SK-N-SH treated with all-trans-retinoic acid at 6 μM for 48 hours (cell line): Measurements from ENCODE around the gene ABCA1.

Experiments
- ARNTL ChIP-seq: fragments of 450-650 bp; formaldehyde crosslinking; IDR thresholded peaks from 2 replicates; pipeline ENCODE4 v1.5.0; 2020; ENCODE audit warnings: low read depth, mild to moderate bottlenecking, moderate library complexity, borderline replicate concordance
- BACH2 ChIP-seq: fragments of 250-450 bp; sonication (Bioruptor Pico); IDR thresholded peaks from 2 replicates; pipeline ENCODE4 v1.9.0; 2021; ENCODE audit warnings: mild to moderate bottlenecking, borderline replicate concordance
- CSDC2 ChIP-seq: fragments of 250-450 bp; sonication (Bioruptor Pico); IDR thresholded peaks from 2 replicates; pipeline ENCODE4 v1.5.0; 2020; ENCODE audit warnings: mild to moderate bottlenecking, moderate library complexity
- PPARA ChIP-seq: fragments of 250-450 bp; sonication (Bioruptor Pico); IDR thresholded peaks from 2 replicates; pipeline ENCODE4 v1.5.0; 2020; ENCODE audit warnings: mild to moderate bottlenecking, borderline replicate concordance
- RARB ChIP-seq: fragments of 250-450 bp; sonication (Bioruptor Pico); IDR thresholded peaks from 2 replicates; pipeline ENCODE4 v1.8.0; 2021; ENCODE audit warnings: mild to moderate bottlenecking, moderate library complexity
- SNAI2 ChIP-seq: fragments of 250-450 bp; sonication (Bioruptor Pico); IDR thresholded peaks from 2 replicates; pipeline ENCODE4 v1.5.0; 2020; ENCODE audit warnings: mild to moderate bottlenecking, moderate library complexity
- TSHZ2 ChIP-seq: fragments of 250-450 bp; sonication (Bioruptor Pico); IDR thresholded peaks from 2 replicates; pipeline ENCODE4 v1.5.0; 2020; ENCODE audit warnings: mild to moderate bottlenecking, moderate library complexity
- ZFP3 ChIP-seq: fragments of 250-450 bp; sonication (Bioruptor Pico); IDR thresholded peaks from 2 replicates; pipeline ENCODE4 v1.5.0; 2020; ENCODE audit warnings: mild to moderate bottlenecking, moderate library complexity
- ZFP30 ChIP-seq: fragments of 450-650 bp; formaldehyde crosslinking; IDR thresholded peaks from 2 replicates; pipeline ENCODE4 v1.5.0; 2022; ENCODE audit warnings: mild to moderate bottlenecking, moderate library complexity
- ZNF70 ChIP-seq: fragments of 450-650 bp; formaldehyde crosslinking; IDR thresholded peaks from 2 replicates; pipeline ENCODE4 v1.5.0; 2020; ENCODE audit warnings: mild to moderate bottlenecking, moderate library complexity
- TF ChIP-seq, protein P1 (sequence below): fragments of 250-450 bp; sonication (Bioruptor Pico); IDR thresholded peaks from 2 replicates; pipeline ENCODE4 v1.8.0; 2020; ENCODE audit warnings: mild to moderate bottlenecking, moderate library complexity, borderline replicate concordance

- no peak for TF ChIP-seq CSDC2 (CRISPR knock-in tag)
- no peak for TF ChIP-seq TSHZ2 (CRISPR knock-in tag)
- no peak for TF ChIP-seq ZFP3 (CRISPR knock-in tag)
- TF ChIP-seq SNAI2 (CRISPR knock-in tag), result no peak
- no peak for TF ChIP-seq PPARA (CRISPR knock-in tag)
- TF ChIP-seq, protein P1, sequence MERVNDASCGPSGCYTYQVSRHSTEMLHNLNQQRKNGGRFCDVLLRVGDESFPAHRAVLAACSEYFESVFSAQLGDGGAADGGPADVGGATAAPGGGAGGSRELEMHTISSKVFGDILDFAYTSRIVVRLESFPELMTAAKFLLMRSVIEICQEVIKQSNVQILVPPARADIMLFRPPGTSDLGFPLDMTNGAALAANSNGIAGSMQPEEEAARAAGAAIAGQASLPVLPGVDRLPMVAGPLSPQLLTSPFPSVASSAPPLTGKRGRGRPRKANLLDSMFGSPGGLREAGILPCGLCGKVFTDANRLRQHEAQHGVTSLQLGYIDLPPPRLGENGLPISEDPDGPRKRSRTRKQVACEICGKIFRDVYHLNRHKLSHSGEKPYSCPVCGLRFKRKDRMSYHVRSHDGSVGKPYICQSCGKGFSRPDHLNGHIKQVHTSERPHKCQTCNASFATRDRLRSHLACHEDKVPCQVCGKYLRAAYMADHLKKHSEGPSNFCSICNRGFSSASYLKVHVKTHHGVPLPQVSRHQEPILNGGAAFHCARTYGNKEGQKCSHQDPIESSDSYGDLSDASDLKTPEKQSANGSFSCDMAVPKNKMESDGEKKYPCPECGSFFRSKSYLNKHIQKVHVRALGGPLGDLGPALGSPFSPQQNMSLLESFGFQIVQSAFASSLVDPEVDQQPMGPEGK (CRISPR knock-in tag), result no peak
- no peak for TF ChIP-seq ZNF70 (CRISPR knock-in tag)
- no peak for TF ChIP-seq ARNTL (CRISPR knock-in tag)
- TF ChIP-seq RARB (CRISPR knock-in tag), result no peak
- no peak for TF ChIP-seq BACH2 (CRISPR knock-in tag)
- TF ChIP-seq ZFP30 (CRISPR knock-in tag), result no peak
These were observed 45.9 kb downstream of the ABCA1 start for GRCh38 chr9:104882086-104882485.
